GM23248 (cell line): ENCODE results near the gene FRMPD4. TPM values are rescaled to one million over a fixed set of nuclear protein-coding genes. Genes with fewer than 3 reads are reported as not detected.

Experiments
- DNase-seq: peaks from one replicate; pipeline ENCODE4 v3.0.0-alpha.2; 2015
- H2AFZ ChIP-seq: fragments of 200-600 bp; sonication (generic); 2 replicates; pipeline ENCODE4 v1.6.1; 2016; ENCODE audit warnings: antibody characterized with exemption
- H3F3A ChIP-seq: fragments of 200-600 bp; sonication (generic); 2 replicates; pipeline ENCODE4 v1.6.1; 2016; ENCODE audit warnings: mild to moderate bottlenecking, antibody characterized with exemption, mixed run types; ENCODE audit not compliant: insufficient read depth
- H3K27ac ChIP-seq: fragments of 200-600 bp; sonication (generic); 2 replicates; pipeline ENCODE4 v1.5.1; 2016; ENCODE audit warnings: mild to moderate bottlenecking
- H3K27me3 ChIP-seq: fragments of 200-600 bp; sonication (generic); replicated peaks from 2 replicates; pipeline ENCODE4 v1.6.1; 2016; ENCODE audit warnings: mild to moderate bottlenecking; ENCODE audit not compliant: insufficient read depth
- H3K36me3 ChIP-seq: fragments of 200-600 bp; sonication (generic); 2 replicates; pipeline ENCODE4 v1.6.1; 2016; ENCODE audit warnings: low read depth, mild to moderate bottlenecking
- H3K4me1 ChIP-seq: fragments of 200-600 bp; sonication (generic); 2 replicates; pipeline ENCODE4 v1.6.1; 2016; ENCODE audit warnings: mild to moderate bottlenecking; ENCODE audit not compliant: insufficient read depth
- H3K4me2 ChIP-seq: fragments of 200-600 bp; sonication (generic); one replicate; pipeline ENCODE4 v1.6.1; 2016; ENCODE audit warnings: mild to moderate bottlenecking; ENCODE audit not compliant: unreplicated experiment
- H3K4me3 ChIP-seq: fragments of 200-600 bp; sonication (generic); 2 replicates; pipeline ENCODE4 v1.5.1; 2016; ENCODE audit warnings: mild to moderate bottlenecking
- H3K79me2 ChIP-seq: fragments of 200-600 bp; sonication (generic); 2 replicates; pipeline ENCODE4 v1.6.1; 2016; ENCODE audit warnings: mild to moderate bottlenecking; ENCODE audit not compliant: insufficient read depth
- H3K9ac ChIP-seq: fragments of 200-600 bp; sonication (generic); 2 replicates; pipeline ENCODE4 v1.6.1; 2016; ENCODE audit warnings: mild to moderate bottlenecking
- H3K9me2 ChIP-seq: fragments of 200-600 bp; sonication (generic); 2 replicates; pipeline ENCODE4 v1.6.1; 2016; ENCODE audit warnings: mixed run types, mild to moderate bottlenecking, moderate library complexity; ENCODE audit not compliant: insufficient read depth
- H3K9me3 ChIP-seq: fragments of 200-600 bp; sonication (generic); one replicate; pipeline ENCODE4 v1.6.1; 2017; ENCODE audit warnings: low read depth
- H4K20me1 ChIP-seq: fragments of 200-600 bp; sonication (generic); 2 replicates; pipeline ENCODE4 v1.6.0; 2016; ENCODE audit not compliant: insufficient read depth
- EZH2 ChIP-seq: fragments of 200-600 bp; sonication (generic); IDR thresholded peaks from 2 replicates; pipeline ENCODE4 v1.6.1; 2018; ENCODE audit warnings: antibody characterized with exemption, mild to moderate bottlenecking; ENCODE audit not compliant: insufficient read depth, poor library complexity, severe bottlenecking
- EZH2phosphoT487 ChIP-seq: fragments of 200-600 bp; sonication (generic); IDR thresholded peaks from 2 replicates; pipeline ENCODE4 v1.6.1; 2018; ENCODE audit warnings: antibody characterized with exemption, moderate library complexity, mild to moderate bottlenecking, low read depth; ENCODE audit not compliant: insufficient read depth
- whole genome bisulfite sequencing, 2 experiments: methylation state at CpG; one replicate each; pipeline ENCODE4 v1.1.6; 2015 to 2017; ENCODE audit warnings: low lambda C conversion rate in 2 of 2, low coverage in 1 of 2; ENCODE audit errors: missing lambda C conversion rate in 2 of 2; 5-methylcytosine and 5-hydroxymethylcytosine counted together
- in situ Hi-C: fragments of 300-500 bp; cut with MboI; formaldehyde crosslinking; loops from 2 replicates; pipeline ENCODE4 v1.15.0; 2020
- polyA plus RNA-seq: library from polyadenylated mRNA; unstranded; fragments of >200 nt; fragmentation: Nextera tagmentation; extraction: Ambion mirVana; gene quantifications from 2 replicates; pipeline ENCODE4 v1.2.1, GENCODE V29; 2016
- total RNA-seq: library from RNA; depleted of rRNA; stranded (reverse); fragments of >200 nt; shearing (Covaris generic); gene quantifications from 2 replicates; pipeline ENCODE4 v1.2.3, GENCODE V29; 2014

Gene FRMPD4
- total and polyA plus RNA-seq, 2 experiments from 2014 or later = 0.04 TPM; not detected in 1

- no peak for DNase-seq
- Histone ChIP-seq H3K79me2 (no peaks in the 10 kb centered on the region), H2AFZ (no peak overlapping the region), H3K27me3 (no peaks in the 10 kb centered on the region), H3K4me2 (no peak overlapping the region), H3K9me3 (no peaks in the 10 kb centered on the region), H3K4me3 (no peak overlapping the region), H3K9ac (no peak overlapping the region), H3K36me3 (no peaks in the 10 kb centered on the region), H4K20me1 (no peaks in the 10 kb centered on the region), H3K27ac (no peak overlapping the region), H3K9me2 (no peaks in the 10 kb centered on the region), H3K4me1 (no peaks in the 10 kb centered on the region), H3F3A (no peaks in the 10 kb centered on the region)
- TF ChIP-seq EZH2 (no peak), EZH2phosphoT487 (no peak)
- in situ Hi-C loops = no loop called here
Observed at GRCh38 chrX:12617241-12617640, 479.0 kb downstream of the FRMPD4 start.

DNA sequence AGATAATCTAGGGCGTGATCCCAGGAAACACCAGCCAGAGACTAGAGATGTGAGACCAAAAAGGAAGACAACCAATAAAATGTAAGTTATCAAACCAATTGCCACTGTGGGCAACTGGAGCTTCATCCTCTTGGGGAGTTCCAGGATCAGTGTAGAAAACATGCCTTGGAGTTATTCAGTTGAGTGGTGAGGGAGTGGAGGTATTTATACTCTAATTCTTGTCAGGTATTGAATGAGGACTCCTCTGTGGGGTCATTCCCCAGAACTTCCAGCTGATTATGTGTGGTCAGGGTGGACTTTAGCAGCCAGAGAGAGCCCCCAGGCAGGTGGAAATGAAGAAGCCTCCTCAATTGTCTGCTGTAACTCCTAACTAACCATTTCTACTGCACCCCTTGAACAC, 509.0 kb downstream of the FRMPD4 start:
- no peak for DNase-seq
- Histone ChIP-seq H3K4me3 (no peak overlapping the region), H3K27ac (no peak overlapping the region), H3K36me3 (no peaks in the 10 kb centered on the region), H3K4me2 (no peak overlapping the region), H2AFZ (no peak overlapping the region), H3F3A (no peaks in the 10 kb centered on the region), H3K9me2 (no peaks in the 10 kb centered on the region), H4K20me1 (no peaks in the 10 kb centered on the region), H3K9me3 (no peaks in the 10 kb centered on the region), H3K79me2 (no peaks in the 10 kb centered on the region), H3K27me3 (no peaks in the 10 kb centered on the region), H3K4me1 (no peaks in the 10 kb centered on the region), H3K9ac (no peak overlapping the region)
- TF ChIP-seq EZH2phosphoT487 = no peak
- no peak for TF ChIP-seq EZH2
- 25 to 33% methylated on average over 1 of the region's 1 CpG for whole genome bisulfite sequencing, 2 experiments
- in situ Hi-C loops = no loop called here

GRCh38 chrX:12648995-12649394, 510.7 kb downstream of the FRMPD4 start:
- Histone ChIP-seq H3K4me3 (no peak overlapping the region), H3K4me1 (no peaks in the 10 kb centered on the region), H3K27me3 (no peaks in the 10 kb centered on the region), H3K9ac (no peak overlapping the region), H3F3A (no peaks in the 10 kb centered on the region), H2AFZ (no peak overlapping the region), H3K27ac (no peak overlapping the region), H3K79me2 (no peaks in the 10 kb centered on the region), H4K20me1 (no peaks in the 10 kb centered on the region), H3K9me3 (no peaks in the 10 kb centered on the region), H3K36me3 (no peaks in the 10 kb centered on the region), H3K4me2 (no peak overlapping the region), H3K9me2 (no peaks in the 10 kb centered on the region)
- TF ChIP-seq EZH2phosphoT487 (no peak), EZH2 (no peak)
- WGBS, 2 experiments = 15 to 23% methylated on average over 4 to 5 of the region's 5 CpGs
- in situ Hi-C loops = no loop called here
- no peak for DNase-seq

DNA sequence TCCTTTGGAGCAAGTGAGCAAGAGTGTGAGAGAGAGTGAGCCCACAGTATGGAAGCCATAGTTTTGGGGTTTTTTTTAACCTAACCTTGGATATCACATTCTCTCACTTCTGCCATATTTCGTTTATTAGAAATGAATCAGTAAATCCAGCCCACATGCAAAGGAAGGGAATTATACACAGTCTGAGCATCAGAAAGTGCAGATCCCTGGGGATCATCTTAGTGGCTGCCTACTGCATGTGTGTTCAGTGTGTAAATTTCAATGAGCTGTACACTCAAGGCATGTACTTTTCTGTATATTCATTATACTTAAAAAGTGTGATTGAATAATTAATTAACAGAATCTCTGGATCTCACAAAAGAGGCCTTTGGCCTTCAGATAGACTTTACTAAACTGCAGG, 519.2 kb downstream of the FRMPD4 start:
- Histone ChIP-seq H3K27me3 (no peaks in the 10 kb centered on the region), H4K20me1 (no peaks in the 10 kb centered on the region), H3K79me2 (no peaks in the 10 kb centered on the region), H3K36me3 (no peaks in the 10 kb centered on the region), H3K9me2 (no peaks in the 10 kb centered on the region), H3K4me1 (no peaks in the 10 kb centered on the region), H3K9ac (no peak overlapping the region), H3K4me3 (no peak overlapping the region), H3K4me2 (no peak overlapping the region), H3K27ac (no peak overlapping the region), H3F3A (no peaks in the 10 kb centered on the region), H3K9me3 (no peaks in the 10 kb centered on the region), H2AFZ (no peak overlapping the region)
- 0% methylated on average over 1 of the region's 1 CpG for WGBS, 2 experiments
- DNase-seq = no peak
- TF ChIP-seq EZH2phosphoT487 (no peak), EZH2 (no peak)
- in situ Hi-C loops = no loop called here

DNA sequence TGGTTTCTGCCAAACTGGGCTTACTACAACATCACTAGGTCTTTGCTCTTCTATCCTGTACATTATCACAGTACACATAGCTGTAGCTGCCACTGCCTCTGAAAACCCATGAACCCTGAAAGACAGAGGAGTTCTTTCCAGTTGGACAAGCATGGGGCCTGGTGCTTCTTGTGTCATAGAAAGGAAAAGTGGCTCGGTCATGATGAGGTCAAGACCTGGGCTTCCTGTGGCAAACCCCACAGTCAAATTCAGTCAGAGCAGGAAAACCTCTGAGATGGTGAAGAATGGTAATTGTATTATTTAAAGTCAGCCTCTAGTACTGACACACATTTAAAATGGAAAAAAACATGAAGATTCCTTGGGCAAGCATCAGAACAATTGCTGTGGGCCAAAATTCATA, 519.6 kb downstream of the FRMPD4 start:
- no peaks in the 10 kb centered on the region for H3F3A ChIP-seq
- no peak overlapping the region for H2AFZ ChIP-seq
- no peak overlapping the region for H3K4me3 ChIP-seq
- no peak for TF ChIP-seq EZH2
- TF ChIP-seq EZH2phosphoT487 = no peak
- H3K9me2 ChIP-seq = no peaks in the 10 kb centered on the region
- no peaks in the 10 kb centered on the region for H3K27me3 ChIP-seq
- no peaks in the 10 kb centered on the region for H3K4me1 ChIP-seq
- H3K27ac ChIP-seq = no peak overlapping the region
- H4K20me1 ChIP-seq = no peaks in the 10 kb centered on the region
- no peak for DNase-seq
- H3K4me2 ChIP-seq = no peak overlapping the region
- in situ Hi-C loops = no loop called here
- H3K79me2 ChIP-seq = no peaks in the 10 kb centered on the region
- 0 to 6% methylated on average over 1 of the region's 1 CpG for WGBS, 2 experiments
- no peaks in the 10 kb centered on the region for H3K36me3 ChIP-seq
- H3K9ac ChIP-seq = no peak overlapping the region
- H3K9me3 ChIP-seq = no peaks in the 10 kb centered on the region
